HAP-1 (cell line): Measurements from ENCODE around the gene TEX13C.

Experiments
- DNase-seq, 2 experiments: peaks; one replicate each; pipeline ENCODE4 v3.0.0-alpha.2; 2016 to 2020; ENCODE audit warnings: low spot score in 2 of 2
- H3K27me3 ChIP-seq: fragments of 250-450 bp; sonication (Bioruptor Pico); 2 replicates; pipeline ENCODE4 v1.5.1; 2020; ENCODE audit warnings: low read depth, mild to moderate bottlenecking, moderate library complexity
- H3K36me3 ChIP-seq: fragments of 250-450 bp; sonication (Bioruptor Pico); replicated peaks from 2 replicates; pipeline ENCODE4 v1.5.1; 2020; ENCODE audit warnings: mild to moderate bottlenecking
- H3K4me1 ChIP-seq: fragments of 250-450 bp; sonication (Bioruptor Pico); 2 replicates; pipeline ENCODE4 v1.5.1; 2020; ENCODE audit warnings: mild to moderate bottlenecking
- H3K4me3 ChIP-seq: fragments of 250-450 bp; sonication (Bioruptor Pico); 2 replicates; pipeline ENCODE4 v1.5.1; 2020; ENCODE audit warnings: mild to moderate bottlenecking, moderate library complexity
- H3K9me3 ChIP-seq: fragments of 250-450 bp; sonication (Bioruptor Pico); 2 replicates; pipeline ENCODE4 v1.5.1; 2020; ENCODE audit warnings: mild to moderate bottlenecking, moderate library complexity
- in situ Hi-C: fragments of 300-500 bp; cut with MboI; formaldehyde crosslinking; loops from 3 replicates; pipeline ENCODE4 v1.14.3; 2020; ENCODE audit warnings: low sequenced_read_pairs, inconsistent platforms, mixed read lengths

TEX13C gene

DNA sequence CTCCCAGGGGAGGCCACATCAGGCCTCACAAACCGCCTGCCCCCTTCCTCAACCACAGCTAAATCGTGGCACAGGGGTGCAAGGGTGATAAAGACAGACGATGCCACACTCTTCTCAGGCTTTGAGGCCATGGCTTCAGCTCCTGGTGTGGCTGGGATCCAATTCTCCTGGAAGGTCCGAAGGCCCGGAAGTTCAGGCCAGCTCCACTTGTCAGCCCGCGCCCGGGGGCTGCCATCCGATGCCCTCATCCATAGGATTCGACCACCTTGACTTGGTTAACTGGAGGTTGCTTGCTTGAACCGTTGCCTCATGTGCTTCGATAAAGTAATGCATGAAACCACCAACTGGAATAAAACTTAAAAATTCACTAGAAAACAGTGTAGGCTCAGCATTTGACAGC is 8.2 kb downstream of the TEX13C start:
- no peaks in the 10 kb centered on the region for H3K27me3 ChIP-seq
- no peaks in the 10 kb centered on the region for H3K9me3 ChIP-seq
- no peaks in the 10 kb centered on the region for H3K36me3 ChIP-seq
- H3K4me1 ChIP-seq = no peaks in the 10 kb centered on the region
- H3K4me3 ChIP-seq = no peak overlapping the region
- no peak for DNase-seq
- in situ Hi-C loops = no loop called here

- H3K27me3 ChIP-seq = no peaks in the 10 kb centered on the region
- no peaks in the 10 kb centered on the region for H3K9me3 ChIP-seq
- no peaks in the 10 kb centered on the region for H3K36me3 ChIP-seq
- H3K4me1 ChIP-seq = no peaks in the 10 kb centered on the region
- DNase-seq = no peak
- H3K4me3 ChIP-seq = no peak overlapping the region
- in situ Hi-C loops = no loop called here
Observed at GRCh38 chrX:125333583-125333982, 13.9 kb downstream of the TEX13C start.

DNA sequence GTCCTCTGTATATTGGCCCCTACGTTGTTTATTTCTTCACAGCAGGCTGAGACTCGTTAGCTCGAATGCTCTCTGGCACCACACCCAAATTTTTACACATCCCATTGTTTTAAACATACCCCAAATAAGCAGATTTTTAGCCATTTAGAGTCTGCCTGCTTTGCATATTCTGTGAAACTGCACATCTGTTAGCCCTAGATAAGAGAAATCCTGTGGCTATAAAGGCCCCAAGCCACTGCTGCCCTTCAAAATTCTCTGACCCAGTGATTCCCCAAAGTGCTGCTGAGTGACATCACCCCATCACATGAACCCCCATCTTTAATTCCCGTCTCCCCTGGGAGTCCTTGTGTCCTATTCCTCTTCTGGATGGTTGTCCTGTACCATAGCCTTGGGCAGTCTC is 20.8 kb downstream of the TEX13C start:
- no peak for DNase-seq
- no peaks in the 10 kb centered on the region for H3K27me3 ChIP-seq
- no peak overlapping the region for H3K4me3 ChIP-seq
- in situ Hi-C loops = no loop called here
- H3K9me3 ChIP-seq = peaks cover 2% of the 10 kb centered on the region; the same call in 1 of the 2 replicates
- no peaks in the 10 kb centered on the region for H3K36me3 ChIP-seq
- H3K4me1 ChIP-seq = no peaks in the 10 kb centered on the region

DNA sequence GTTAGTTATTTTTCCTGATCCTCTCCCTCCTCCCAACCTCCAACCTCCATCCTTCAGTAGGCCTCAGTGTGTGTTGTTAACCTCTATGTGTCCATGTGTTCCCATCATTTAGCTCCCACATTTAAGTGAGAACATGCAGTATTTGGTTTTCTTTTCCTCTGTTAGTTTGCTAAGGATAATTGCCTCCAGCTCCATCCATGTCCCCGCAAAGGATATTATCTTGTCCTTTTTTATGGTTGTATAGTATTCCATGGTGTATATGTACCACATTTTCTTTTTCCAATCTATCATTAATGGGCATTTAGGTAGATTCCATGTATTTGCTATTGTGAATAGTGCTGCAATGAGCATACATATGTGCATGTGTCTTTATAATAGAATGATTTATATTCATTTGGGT is 54.5 kb downstream of the TEX13C start:
- in situ Hi-C loops = no loop called here
- no peak overlapping the region for H3K4me3 ChIP-seq

More for the DNA sequence above, 54.5 kb downstream of the TEX13C start:
- Histone ChIP-seq H3K4me1 (peaks cover 12% of the 10 kb centered on the region), H3K27me3 (no peaks in the 10 kb centered on the region), H3K9me3 (no peaks in the 10 kb centered on the region), H3K36me3 (no peaks in the 10 kb centered on the region)
- DNase-seq = no peak
